Stimulated activated CD4-positive, alpha-beta T cell treated with anti-CD3 and anti-CD28 coated beads, Interleukin-12 subunit alpha, Interleukin-12 subunit beta, amount 100 ng/mL, for 24 hours (primary cell): Measurements from ENCODE around the gene SKIL.

Experiments used
- DNase-seq, 2 experiments: peaks; one replicate each; pipeline ENCODE4 v3.0.0-alpha.2; 2020; ENCODE audit warnings: low read depth in 2 of 2

SKIL gene

DNA sequence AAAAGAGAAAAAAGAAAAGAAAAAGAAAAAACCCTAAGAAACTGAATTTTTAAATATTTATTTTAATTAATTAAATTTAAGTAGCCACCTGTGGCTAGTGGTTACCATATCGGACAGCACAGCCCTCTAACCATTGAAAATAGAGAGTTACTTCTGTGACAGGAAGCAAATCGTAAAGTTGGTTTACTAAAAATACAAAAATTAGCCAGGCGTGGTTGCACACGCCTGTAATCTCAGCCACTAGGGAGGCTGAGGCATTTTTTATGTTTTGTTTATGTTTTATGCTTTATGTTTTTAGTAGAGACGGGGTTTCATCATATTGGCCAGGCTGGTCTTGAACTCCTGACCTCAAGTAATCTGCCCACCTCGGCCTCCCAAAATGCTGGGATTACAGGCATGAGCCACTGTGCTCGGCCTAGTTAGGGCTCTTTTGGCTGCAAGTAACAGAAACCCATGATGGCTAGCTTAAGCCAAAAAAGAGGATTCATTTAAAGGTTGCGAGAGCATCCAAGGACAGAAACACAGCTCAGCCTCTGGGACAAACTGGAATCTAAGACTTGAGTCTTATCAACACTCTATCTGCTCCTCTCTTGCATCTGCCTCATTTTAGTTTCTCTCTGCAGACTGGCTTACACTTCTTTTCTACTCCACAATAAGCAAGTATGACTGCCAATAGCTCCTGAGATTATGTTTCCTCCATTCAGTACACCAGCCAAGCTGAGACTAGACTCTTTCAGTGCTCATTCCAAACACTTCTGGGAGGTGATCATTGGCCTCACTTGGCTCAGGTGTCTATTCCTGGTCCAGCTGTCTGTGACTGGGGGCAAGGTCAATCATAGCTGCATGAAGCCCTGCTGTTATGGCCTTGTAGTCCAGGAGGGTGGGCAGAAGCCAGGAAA, 6.8 kb upstream of the SKIL start:
- DNase-seq, result no peak

DNA sequence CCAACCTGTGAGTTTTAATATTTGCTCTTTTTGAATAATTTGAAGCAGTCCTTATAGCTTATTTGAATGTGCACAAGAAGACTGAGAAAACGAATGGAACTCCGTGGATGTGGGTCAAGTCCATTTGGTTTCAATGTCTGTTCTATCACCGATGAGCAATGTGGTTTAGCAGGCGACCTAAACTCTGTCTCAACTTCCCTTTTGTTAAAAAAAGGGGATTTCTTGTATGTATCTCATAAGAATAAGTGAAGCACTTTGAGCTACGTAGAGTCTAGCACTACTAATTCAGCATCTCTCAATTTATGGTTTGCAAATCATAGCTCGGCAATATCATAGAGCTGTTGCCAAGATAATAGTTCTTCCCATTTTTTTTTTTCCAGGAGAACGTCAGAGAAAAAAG, 4.6 kb upstream of the SKIL start:
- DNase-seq, result no peak

DNA sequence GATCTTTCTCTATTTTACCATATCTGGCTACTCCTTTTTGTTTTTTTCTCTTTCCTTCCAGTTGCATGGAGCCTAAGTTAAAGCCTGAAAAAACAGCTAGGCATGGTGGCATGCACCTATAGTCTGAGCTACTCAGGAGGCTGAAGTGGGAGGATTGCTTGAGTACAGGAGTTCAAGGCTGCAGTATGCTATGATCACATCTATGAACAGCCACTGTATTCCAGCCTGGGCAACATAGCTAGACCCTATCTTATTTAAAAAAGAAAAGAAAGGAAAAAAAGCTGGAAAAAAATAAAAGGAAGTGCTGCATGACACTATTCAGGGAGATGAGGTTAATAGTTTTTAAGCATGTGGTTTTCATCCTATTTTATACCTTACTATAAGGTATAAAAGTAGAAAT, 4.0 kb upstream of the SKIL start:
- no peak for DNase-seq

DNA sequence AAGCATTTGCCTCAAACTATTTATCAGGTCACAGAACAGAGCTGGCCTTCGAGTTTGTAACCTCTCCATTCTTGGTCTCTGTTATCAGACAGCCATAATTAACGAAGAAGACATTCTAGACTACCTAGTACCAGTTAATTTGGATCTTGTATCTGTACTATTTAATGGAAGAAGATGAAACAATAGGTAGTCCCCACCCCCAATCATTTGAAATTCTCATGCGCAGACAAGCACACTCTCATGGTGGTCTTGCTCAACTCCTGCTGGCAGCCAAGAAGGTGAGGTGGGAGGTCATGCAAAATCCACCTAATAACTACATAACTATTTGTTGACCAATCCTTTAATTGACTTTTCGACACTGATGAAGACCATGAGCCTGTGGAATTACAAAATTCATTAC, 2.8 kb upstream of the SKIL start:
- no peak for DNase-seq

DNA sequence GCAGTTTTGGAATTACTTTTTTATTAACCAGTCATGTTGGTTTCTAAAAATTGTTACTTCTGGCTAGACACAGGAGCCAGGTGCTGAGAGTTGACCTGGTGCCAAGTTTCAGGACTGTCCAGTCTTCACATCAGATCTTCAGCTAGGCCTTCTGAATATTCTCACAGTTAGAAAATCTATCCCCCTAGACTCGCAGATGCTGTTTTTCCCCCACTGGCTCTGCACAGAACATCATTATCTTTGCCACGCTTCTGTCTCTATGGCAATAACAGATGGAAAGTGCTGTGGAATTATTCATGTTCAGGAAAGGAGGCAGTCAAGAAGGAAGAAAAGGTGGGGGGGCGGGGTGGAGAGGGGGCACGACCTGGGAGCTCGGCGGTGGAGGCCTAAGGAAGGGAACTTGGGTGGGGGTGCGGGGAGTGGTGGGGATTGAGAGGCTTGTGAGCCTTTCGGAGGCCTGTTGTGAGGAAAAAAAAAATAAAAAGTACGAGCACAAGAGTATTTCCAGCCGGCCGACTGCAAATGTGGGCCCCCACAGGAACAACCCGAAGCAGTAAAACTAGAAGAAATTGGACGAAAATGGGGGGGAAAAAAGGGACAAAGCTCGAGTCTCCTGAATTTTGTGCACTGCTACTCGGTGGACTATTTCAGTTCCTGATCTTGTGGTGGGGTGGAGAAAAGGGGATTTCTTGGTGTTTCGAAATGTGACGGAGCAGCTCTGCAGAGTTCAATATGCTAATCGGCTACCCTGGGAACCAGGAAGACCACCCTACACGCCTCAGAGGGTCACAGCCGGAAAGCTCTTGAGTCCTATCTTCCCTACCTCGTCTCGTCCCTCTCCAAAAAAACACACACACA, 1.5 kb upstream of the SKIL start:
- no peak for DNase-seq

DNA sequence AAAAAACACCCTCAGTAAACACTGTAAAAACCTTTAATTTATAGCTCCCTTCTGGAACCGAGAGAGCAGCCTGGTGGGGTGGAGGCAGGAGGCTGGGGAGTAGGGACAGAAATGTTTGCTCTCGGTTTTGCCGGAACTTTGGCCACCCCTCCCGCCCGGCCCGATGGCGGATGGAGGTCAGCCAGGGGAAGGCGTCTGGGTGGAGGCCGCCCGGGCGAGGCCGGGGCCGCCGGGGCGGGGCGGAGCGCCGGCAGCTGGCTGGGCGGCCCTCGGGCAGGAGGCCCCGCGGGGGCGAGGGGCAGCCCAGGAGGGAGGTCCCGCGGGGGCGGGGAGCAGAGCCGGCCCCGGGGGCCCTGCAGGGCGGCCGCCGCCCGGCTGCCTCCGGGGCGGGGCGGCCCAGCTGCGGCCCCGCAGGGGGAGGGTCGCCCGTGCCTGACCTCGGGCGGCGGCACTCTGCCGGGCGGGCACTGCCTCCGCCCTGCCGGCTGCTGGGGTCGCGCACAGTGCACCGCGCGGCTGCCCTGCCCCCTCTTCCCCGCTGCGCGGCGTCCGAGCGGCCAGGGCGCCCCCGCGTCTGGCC, 829 bp upstream of the SKIL start:
- DNase-seq, result peak in 1 of 2 experiments; percentile 39

DNA sequence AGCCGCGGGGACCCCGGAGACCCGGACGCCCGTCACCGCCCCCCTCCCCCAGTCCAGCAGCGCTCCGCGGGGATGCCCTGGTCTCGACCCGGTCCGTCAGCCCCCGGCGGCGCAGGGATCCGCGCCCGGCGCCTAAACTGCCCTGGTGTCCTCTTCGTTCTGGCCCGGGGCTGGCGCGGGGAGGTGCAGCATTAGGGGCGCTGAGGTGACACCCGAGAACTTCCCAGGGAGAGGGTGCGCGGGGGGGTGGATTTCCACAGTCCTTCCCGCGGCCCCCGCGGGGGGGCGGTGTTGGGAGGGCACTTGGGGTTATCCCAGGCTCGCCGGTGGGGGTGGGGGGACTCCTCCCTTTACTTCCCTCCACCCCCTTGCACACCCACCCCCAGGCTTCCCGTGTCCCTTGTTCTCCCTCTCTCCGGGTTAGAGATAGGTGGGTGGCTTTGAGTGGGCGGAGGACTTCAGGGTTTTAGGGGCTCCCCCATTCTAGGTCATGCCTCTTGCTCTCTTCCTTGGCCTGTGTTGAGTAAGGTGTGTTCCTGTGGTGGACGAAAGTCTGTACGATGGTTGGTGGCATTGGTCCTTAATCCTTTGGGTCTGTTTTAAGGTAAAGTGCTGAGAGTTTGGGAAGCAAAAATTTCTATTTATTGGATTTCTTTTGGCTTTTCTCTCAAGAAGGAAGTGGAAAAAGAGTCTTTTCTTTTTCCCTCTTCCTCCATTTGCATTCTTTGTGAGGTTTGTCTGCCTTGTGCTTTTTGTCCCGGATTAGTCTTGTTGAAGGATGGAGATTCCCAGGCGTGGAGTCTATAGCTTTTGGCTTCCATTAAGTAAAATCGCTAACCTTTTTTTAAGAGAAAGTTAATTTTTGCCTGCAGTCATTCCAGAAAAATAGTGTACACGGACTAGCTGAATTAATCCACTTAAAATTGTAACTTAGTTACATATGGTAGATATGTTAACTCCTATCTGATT, 811 bp downstream of the SKIL start:
- peak; percentile 39 to 72 for DNase-seq

DNA sequence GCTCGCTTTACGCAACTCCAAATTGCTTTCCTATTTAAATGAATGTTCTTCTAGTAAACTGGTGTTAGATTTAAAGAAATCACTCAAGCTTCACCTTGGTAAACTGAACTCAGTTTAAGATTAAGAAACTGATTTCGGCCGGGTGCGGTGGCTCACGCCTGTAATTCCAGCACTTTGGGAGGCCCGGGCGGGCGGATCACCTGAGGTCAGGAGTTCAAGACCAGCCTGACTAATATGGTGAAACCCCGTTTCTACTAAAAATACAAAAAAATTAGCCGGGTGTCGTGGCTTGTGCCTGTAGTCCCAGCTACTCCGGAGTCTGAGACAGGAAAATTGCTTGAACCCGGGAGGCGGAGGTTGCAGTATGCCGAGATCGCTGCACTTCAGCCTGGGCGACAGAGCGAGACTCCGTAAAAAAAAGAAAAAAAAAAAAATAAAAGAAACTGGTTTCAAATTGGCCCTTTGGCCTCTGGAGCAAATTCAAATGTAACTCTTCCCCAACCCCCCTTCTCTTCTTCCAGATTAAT, 1.7 kb downstream of the SKIL start:
- no peak for DNase-seq

DNA sequence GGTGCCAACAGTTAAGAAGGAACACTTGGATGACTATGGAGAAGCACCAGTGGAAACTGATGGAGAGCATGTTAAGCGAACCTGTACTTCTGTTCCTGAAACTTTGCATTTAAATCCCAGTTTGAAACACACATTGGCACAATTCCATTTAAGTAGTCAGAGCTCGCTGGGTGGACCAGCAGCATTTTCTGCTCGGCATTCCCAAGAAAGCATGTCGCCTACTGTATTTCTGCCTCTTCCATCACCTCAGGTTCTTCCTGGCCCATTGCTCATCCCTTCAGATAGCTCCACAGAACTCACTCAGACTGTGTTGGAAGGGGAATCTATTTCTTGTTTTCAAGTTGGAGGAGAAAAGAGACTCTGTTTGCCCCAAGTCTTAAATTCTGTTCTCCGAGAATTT, 3.0 kb downstream of the SKIL start:
- no peak for DNase-seq

DNA sequence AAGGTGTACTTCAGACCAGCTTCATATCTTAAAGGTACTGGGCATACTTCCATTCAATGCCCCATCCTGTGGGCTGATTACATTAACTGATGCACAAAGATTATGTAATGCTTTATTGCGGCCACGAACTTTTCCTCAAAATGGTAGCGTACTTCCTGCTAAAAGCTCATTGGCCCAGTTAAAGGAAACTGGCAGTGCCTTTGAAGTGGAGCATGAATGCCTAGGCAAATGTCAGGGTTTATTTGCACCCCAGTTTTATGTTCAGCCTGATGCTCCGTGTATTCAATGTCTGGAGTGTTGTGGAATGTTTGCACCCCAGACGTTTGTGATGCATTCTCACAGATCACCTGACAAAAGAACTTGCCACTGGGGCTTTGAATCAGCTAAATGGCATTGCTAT, 3.4 kb downstream of the SKIL start:
- no peak for DNase-seq

DNA sequence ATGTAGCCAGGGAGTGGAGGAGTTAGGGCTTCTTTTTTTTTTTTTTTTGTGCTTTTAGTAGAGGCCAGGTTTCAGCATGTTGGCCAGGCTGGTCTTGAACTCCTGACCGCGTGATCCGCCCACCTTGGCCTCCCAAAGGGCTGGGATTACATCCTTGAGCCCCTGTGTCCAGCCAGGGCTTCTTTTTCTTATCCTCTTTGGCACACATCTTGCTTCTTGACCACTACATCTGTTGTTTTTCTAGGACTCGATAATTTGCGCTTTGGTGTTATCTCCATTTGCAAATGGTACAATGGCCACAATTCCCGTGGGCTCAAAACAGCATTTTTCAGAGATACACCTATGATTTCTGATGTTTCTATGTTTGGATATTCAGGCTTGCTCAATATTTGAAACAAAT, 4.2 kb downstream of the SKIL start:
- no peak for DNase-seq

DNA sequence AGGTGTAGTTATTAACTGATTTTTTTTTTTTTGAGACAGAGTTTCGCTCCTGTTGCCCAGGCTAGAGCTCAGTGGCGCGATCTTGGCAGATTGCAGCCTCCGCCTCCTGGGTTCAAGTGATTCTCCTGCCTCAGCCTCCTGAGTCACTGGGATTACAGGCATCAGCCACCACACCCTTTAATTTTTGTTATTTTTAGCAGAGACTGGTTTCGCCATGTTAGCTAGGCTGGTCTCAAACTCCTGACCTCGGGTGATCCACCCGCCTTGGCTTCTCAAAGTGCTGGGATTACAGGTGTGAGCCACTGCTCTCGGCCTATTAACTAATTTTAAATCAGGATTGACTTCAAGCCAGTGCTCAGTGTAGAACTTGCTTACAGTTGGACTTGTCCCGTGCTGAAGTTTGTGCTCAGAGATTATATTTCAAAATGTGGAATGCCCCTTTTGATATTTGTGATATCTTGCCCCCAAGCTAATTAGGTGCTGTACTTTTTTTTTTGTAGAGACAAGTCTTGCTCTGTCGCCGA, 6.0 kb downstream of the SKIL start:
- no peak for DNase-seq

DNA sequence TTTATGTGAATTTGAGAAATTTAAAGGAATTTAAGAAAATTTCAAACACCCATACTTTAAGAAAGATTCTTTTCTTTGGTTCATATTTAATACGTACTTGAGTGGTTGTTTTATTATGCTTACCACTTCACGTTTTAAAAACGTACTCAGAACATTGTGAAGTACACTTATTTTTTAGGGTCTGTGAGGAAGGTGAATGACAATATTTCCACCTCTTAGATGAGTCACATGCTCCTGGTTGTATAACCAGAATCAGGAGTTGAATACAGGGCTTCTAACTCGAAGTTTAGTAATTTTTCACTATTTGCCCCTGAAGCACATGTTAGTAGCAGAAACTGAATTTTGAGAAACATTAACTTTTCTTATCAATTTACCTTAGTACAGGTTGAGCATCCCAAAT, 7.5 kb downstream of the SKIL start:
- DNase-seq, result no peak

DNA sequence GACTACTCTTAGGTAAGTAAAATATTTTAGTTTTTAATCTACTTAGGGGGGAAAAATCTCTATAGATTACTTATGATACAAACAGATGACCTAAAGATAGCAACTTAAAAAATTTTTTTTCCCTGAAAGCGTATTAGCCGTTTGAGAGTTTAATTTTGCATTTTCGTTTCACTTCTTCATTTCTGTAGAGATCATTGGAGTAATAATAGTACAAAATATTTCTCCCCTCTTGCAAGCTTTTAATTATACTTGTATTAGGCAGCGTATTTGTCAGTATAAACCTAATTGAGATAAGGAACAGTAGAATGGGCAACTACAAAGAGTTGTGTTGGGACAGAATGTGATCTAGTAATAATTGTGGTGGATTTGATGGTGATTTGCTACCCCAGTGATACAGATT, 10.3 kb downstream of the SKIL start:
- DNase-seq, result no peak

DNA sequence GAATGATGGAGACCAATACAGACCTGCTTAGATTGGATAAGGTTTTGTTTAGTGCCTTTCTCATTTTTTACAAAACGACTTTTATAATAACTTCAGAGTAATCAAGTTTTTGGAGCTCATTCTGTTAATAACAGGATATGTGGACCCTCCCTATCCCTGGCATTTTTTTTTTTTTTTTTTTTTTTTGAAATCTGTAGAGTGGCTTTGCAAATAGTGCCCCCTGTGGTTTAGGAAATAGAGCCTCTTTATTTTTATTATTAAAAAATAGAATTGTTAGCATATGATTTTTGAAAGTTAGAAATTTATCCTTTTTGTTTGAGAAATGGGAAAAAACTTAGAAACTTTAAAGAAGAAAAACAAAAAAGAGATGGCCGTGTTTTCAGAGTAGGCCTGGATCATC, 11.4 kb downstream of the SKIL start:
- no peak for DNase-seq

DNA sequence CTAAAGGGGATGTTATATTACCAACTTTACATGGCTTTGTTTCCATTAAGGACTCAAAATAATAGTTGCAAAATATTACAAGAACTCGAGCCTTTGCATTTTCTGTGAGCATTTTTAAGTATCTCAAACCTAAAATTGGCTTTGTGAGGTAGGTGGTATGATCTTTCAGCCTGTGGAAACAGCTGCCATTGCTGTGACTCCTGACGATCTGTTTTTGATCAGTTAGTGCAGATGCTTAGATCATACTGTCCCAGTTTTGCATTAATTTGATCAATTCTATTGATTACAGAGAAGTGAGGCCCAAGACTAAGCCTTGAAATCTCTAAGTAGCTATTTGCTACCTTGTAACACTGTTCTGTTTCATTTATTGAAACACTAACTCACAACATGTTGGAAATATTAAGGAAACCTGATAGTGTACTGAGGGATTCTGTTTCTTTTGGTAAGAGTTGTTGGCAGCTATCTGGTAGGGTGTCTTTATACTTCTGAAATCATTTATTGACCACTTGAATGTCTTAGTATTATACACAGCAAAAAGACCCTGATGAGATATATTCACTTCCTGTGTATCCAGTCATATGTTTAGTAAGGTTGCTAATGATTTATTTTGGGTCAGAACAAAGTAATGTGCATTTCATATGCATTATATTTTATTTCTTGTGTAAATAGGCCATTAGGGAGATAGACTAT, 14.8 kb downstream of the SKIL start:
- no peak for DNase-seq

DNA sequence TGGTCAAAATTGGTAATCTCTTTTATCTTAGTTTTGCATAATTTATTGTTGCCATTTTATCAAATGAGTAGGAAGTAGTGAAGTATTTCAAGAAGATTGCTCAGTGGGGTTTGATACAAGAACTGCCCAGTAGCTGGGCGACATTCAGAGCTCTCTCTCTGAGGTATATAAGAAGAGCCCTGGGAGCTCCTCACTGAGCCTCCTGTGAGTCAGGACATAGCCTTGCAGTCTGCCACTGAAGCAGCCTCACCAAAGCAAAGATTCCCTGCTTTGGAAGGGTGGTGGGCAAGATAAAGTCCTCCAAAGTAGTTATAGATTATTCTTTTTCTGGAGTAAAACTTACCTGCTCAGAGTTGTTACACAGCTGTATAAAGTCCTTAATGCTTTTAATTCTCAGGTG, 26.1 kb downstream of the SKIL start:
- DNase-seq, result no peak

DNA sequence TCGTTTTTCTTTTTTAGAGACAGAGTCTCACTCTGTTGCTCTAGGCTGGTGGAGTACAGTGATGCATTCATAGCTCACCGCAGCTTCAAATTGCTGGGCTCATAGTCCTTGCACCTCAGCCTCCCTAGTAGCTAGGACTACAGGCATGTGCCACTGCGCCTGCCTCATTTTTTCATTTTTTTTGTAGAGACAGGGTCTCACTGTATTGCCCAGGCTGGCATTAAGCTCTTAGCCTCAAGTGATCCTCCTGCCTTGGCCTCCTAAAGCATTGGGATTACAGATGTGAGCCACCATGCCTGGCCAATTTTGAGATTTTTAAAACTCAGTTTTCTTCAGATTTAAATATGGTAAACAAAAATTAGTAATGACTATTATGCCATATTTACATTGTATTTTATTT, 29.0 kb downstream of the SKIL start:
- DNase-seq, result no peak

DNA sequence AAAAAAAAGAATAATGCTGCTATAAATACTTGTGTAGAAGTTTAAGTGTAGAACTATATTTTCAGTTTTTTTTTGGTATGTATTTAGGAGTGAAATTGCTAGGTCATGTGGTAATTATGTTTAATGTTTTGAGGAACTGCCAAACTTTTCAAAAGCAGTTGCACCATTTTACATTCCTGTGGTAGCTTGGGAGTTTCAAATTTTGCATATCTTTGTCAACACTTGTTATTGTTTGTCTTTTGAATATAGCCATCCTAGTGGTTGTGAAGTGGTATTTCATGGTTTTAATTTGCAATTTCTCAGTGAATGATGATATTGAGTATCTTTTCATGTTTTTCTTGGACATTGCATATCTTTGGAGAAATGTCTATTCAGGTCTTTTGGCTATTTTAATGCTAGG, 30.4 kb downstream of the SKIL start:
- no peak for DNase-seq

DNA sequence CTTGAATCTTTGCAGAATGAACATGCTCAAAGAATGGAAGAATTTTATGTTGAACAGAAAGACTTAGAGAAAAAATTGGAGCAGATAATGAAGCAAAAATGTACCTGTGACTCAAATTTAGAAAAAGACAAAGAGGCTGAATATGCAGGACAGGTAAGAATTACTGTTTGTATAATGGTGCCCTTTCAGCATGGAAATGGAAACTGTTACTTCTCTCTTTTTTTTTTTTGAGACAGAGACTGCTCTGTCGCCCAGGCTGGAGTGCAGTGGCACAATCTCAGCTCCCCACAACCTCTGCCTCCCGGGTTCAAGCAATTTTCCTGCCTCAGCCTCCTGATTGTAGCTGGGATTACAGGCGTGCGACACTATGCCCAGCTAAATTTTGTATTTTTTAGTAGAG, 33.6 kb downstream of the SKIL start:
- no peak for DNase-seq
